IMR-90 (cell line): ENCODE data around the gene SDHA.

Experiments used
- BHLHE40 ChIP-seq: fragments of 150-350 bp; IDR thresholded peaks from 2 replicates; pipeline ENCODE4 v1.6.1; 2016; ENCODE audit warnings: mild to moderate bottlenecking, low read depth, low read length
- MXI1 ChIP-seq: IDR thresholded peaks from 2 replicates; pipeline ENCODE4 v1.6.1; 2012; ENCODE audit warnings: low read depth, mild to moderate bottlenecking, low read length, moderate library complexity, borderline replicate concordance
- TF ChIP-seq, protein P1 (sequence below): conservative IDR thresholded peaks from 2 replicates; pipeline ENCODE4 v1.5.1; 2012; ENCODE audit warnings: mild to moderate bottlenecking, low read depth, low read length, improper control_type of control experiment

- TF ChIP-seq MXI1 (no peak), BHLHE40 (no peak)
- TF ChIP-seq, protein P1, sequence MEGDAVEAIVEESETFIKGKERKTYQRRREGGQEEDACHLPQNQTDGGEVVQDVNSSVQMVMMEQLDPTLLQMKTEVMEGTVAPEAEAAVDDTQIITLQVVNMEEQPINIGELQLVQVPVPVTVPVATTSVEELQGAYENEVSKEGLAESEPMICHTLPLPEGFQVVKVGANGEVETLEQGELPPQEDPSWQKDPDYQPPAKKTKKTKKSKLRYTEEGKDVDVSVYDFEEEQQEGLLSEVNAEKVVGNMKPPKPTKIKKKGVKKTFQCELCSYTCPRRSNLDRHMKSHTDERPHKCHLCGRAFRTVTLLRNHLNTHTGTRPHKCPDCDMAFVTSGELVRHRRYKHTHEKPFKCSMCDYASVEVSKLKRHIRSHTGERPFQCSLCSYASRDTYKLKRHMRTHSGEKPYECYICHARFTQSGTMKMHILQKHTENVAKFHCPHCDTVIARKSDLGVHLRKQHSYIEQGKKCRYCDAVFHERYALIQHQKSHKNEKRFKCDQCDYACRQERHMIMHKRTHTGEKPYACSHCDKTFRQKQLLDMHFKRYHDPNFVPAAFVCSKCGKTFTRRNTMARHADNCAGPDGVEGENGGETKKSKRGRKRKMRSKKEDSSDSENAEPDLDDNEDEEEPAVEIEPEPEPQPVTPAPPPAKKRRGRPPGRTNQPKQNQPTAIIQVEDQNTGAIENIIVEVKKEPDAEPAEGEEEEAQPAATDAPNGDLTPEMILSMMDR = no peak
Observed at GRCh38 chr5:199950-200645, 18.0 kb upstream of the SDHA start.
